Gastrocnemius medialis (tissue), 4 donors: ENCODE results near the gene HDAC6. TPM values are rescaled to one million over a fixed set of nuclear protein-coding genes. Genes with fewer than 3 reads are reported as not detected.

Experiments
- ATAC-seq, 2 donors: fragments of 150-250 bp; one replicate each; pipeline ENCODE4 v1.9.1; 2016
- DNase-seq, 2 donors: peaks; one replicate each; pipeline ENCODE4 v3.0.0-alpha.2; 2019
- H3K27ac ChIP-seq, 4 donors: fragments of 200-600 bp; sonication (generic); 1 replicate in 1 of 4; 2 replicates in 3 of 4; pipeline ENCODE4 v1.5.1; 2016 to 2018; ENCODE audit warnings: mild to moderate bottlenecking in 2 of 4, moderate library complexity in 1 of 4
- H3K27me3 ChIP-seq, 3 donors: fragments of 200-600 bp; sonication (generic) in 2 of 3; 1 replicate in 1 of 3; 2 replicates in 2 of 3; pipeline versions ENCODE4 v1.5.1 to v1.6.0; 2016 to 2019; ENCODE audit warnings: mild to moderate bottlenecking in 1 of 3, moderate library complexity in 1 of 3
- H3K36me3 ChIP-seq, 2 donors: fragments of 200-600 bp; sonication (generic) in 1 of 2; one replicate each; pipeline ENCODE4 v1.5.1; 2017 to 2018
- H3K4me1 ChIP-seq, 2 donors: fragments of 200-600 bp; sonication (generic) in 1 of 2; one replicate each; pipeline ENCODE4 v1.5.1; 2016 to 2017; ENCODE audit warnings: mild to moderate bottlenecking in 2 of 2
- H3K4me3 ChIP-seq, 4 donors: fragments of 200-600 bp; sonication (generic) in 3 of 4; 1 replicate in 1 of 4; 2 replicates in 3 of 4; pipeline ENCODE4 v1.5.1; 2016 to 2019; ENCODE audit warnings: mild to moderate bottlenecking in 2 of 4
- H3K9me3 ChIP-seq, 3 donors: fragments of 200-600 bp; sonication (generic) in 2 of 3; 1 replicate in 1 of 3; 2 replicates in 2 of 3; pipeline ENCODE4 v1.5.1; 2016 to 2019
- POLR2A ChIP-seq, 2 donors: fragments of 450-650 bp; IDR thresholded peaks; one replicate each; pipeline ENCODE4 v1.6.1; 2017; ENCODE audit warnings: antibody characterized with exemption in 2 of 2, mild to moderate bottlenecking in 2 of 2, moderate library complexity in 2 of 2
- in situ Hi-C, 4 donors: fragments of 200-750 bp; cut with MboI; loops; one replicate each; pipeline versions ENCODE4 v1.15.0 to v1.8.0; 2017; ENCODE audit warnings: low sequenced_read_pairs in 4 of 4
- intact Hi-C: fragments of 100-400 bp; cut with DNase I; formaldehyde crosslinking; loops from one replicate; pipeline ENCODE4 v1.15.1; 2023; ENCODE audit warnings: low total_unique reads
- total RNA-seq, 4 donors: library from RNA; depleted of rRNA; stranded (reverse); fragments of >200 nt; gene quantifications; one replicate each; pipeline versions ENCODE4 v1.1.0 to v1.2.3, GENCODE V29; 2016
- TF ChIP-seq, protein P1 (sequence below), 5 experiments: fragments of 450-650 bp in 3 of 5; fragments of 200-600 bp in 2 of 5; sonication (generic) in 2 of 5; IDR thresholded peaks in 4 of 5; conservative IDR thresholded peaks in 1 of 5; 1 replicate in 4 of 5; 2 replicates in 1 of 5; pipeline ENCODE4 v1.5.1; 2016 to 2019; ENCODE audit warnings: antibody characterized with exemption in 5 of 5, mild to moderate bottlenecking in 3 of 5, moderate library complexity in 3 of 5

The HDAC6 gene
- total RNA-seq, 4 donors from 2014 or later: 38.2 to 92.2 (median 61.3) TPM

DNA sequence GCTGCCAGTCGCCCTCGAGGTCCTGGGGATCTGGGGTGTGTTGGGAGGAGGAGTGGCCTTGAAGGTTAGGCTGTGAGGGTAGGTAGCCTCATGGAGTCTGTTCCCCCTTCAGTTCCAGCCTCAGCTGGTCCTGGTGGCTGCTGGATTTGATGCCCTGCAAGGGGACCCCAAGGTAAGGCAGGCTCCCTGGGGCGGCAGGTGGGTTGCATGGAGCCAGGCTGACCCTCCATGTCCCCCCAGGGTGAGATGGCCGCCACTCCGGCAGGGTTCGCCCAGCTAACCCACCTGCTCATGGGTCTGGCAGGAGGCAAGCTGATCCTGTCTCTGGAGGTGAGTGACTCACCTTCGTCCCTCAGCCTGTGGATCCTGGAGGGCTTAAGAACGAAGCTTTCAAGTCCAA, 12.9 kb downstream of the HDAC6 start:
- Histone ChIP-seq H3K27ac (no peak overlapping the region), H3K4me1 (no peaks in the 10 kb centered on the region), H3K9me3 (no peaks in the 10 kb centered on the region), H3K27me3 (no peaks in the 10 kb centered on the region), H3K4me3 (no peak overlapping the region), H3K36me3 (peaks cover 0 to 14% of the 10 kb centered on the region in 2 donors)
- DNase-seq (no peak), ATAC-seq (no peak)
- TF ChIP-seq, protein P1, sequence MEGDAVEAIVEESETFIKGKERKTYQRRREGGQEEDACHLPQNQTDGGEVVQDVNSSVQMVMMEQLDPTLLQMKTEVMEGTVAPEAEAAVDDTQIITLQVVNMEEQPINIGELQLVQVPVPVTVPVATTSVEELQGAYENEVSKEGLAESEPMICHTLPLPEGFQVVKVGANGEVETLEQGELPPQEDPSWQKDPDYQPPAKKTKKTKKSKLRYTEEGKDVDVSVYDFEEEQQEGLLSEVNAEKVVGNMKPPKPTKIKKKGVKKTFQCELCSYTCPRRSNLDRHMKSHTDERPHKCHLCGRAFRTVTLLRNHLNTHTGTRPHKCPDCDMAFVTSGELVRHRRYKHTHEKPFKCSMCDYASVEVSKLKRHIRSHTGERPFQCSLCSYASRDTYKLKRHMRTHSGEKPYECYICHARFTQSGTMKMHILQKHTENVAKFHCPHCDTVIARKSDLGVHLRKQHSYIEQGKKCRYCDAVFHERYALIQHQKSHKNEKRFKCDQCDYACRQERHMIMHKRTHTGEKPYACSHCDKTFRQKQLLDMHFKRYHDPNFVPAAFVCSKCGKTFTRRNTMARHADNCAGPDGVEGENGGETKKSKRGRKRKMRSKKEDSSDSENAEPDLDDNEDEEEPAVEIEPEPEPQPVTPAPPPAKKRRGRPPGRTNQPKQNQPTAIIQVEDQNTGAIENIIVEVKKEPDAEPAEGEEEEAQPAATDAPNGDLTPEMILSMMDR (IDR thresholded peaks at IDR 0.05 in 4 of 5, conservative IDR thresholded peaks at IDR 0.05 in 1 of 5): no peak
- TF ChIP-seq POLR2A (IDR thresholded peaks at IDR 0.05): no peak
- in situ Hi-C loops: loop anchor here in 1 of 4 donors (25.0 kb wide), 1 partner anchor 152 kb away; no protein-coding TSS in a partner anchor
- intact Hi-C loops: no loop called here

- no peaks in the 10 kb centered on the region for H3K4me1 ChIP-seq
- no peak for TF ChIP-seq POLR2A (IDR thresholded peaks at IDR 0.05)
- TF ChIP-seq, protein P1 (IDR thresholded peaks at IDR 0.05 in 4 of 5, conservative IDR thresholded peaks at IDR 0.05 in 1 of 5): no peak
- ATAC-seq (no peak), DNase-seq (no peak)
- intact Hi-C loops (no loop called here), in situ Hi-C loops (loop anchor here in 1 of 4 donors (25.0 kb wide), 1 partner anchor 153 kb away; no protein-coding TSS in a partner anchor)
- H3K4me3 ChIP-seq: no peak overlapping the region
- H3K9me3 ChIP-seq: no peaks in the 10 kb centered on the region
- H3K27me3 ChIP-seq: no peaks in the 10 kb centered on the region
- peaks cover 0 to 14% of the 10 kb centered on the region in 2 donors for H3K36me3 ChIP-seq
- H3K27ac ChIP-seq: no peak overlapping the region
These were observed 13.4 kb downstream of the HDAC6 start for GRCh38 chrX:48815266-48815665.

GRCh38 chrX:48816014-48816810, 14.3 kb downstream of the HDAC6 start:
- TF ChIP-seq, protein P1 (IDR thresholded peaks at IDR 0.05 in 4 of 5, conservative IDR thresholded peaks at IDR 0.05 in 1 of 5): no peak
- TF ChIP-seq POLR2A (IDR thresholded peaks at IDR 0.05): no peak
- Histone ChIP-seq H3K27ac (no peak overlapping the region), H3K9me3 (no peaks in the 10 kb centered on the region), H3K36me3 (peaks cover 0 to 12% of the 10 kb centered on the region in 2 donors), H3K4me3 (no peak overlapping the region), H3K27me3 (no peaks in the 10 kb centered on the region), H3K4me1 (no peaks in the 10 kb centered on the region)
- in situ Hi-C loops (loop anchor here in 1 of 4 donors (25.0 kb wide), 1 partner anchor 154 kb away; no protein-coding TSS in a partner anchor), intact Hi-C loops (no loop called here)
- DNase-seq (no peak), ATAC-seq (no peak)

DNA sequence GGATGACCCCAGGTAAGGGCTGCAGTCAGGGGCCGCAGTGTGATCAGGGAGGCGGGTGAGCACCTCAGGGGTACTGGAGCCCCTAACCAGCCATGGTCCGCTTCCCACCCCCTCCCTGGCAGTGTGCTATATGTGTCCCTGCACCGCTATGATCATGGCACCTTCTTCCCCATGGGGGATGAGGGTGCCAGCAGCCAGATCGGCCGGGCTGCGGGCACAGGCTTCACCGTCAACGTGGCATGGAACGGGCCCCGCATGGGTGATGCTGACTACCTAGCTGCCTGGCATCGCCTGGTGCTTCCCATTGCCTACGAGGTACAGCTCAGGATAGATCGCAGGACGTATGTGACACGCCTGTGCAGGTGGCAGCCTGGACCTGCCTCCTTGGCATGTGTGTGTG, 16.2 kb downstream of the HDAC6 start:
- intact Hi-C loops (no loop called here), in situ Hi-C loops (loop anchor here in 1 of 4 donors (25.0 kb wide), 1 partner anchor 156 kb away; no protein-coding TSS in a partner anchor)
- no peak overlapping the region for H3K4me3 ChIP-seq
- no peak overlapping the region for H3K27ac ChIP-seq
- no peaks in the 10 kb centered on the region for H3K4me1 ChIP-seq
- H3K27me3 ChIP-seq: no peaks in the 10 kb centered on the region
- ATAC-seq (no peak), DNase-seq (no peak)
- H3K36me3 ChIP-seq: peaks cover 0 to 4% of the 10 kb centered on the region in 2 donors
- no peaks in the 10 kb centered on the region for H3K9me3 ChIP-seq
- TF ChIP-seq, protein P1 (IDR thresholded peaks at IDR 0.05 in 4 of 5, conservative IDR thresholded peaks at IDR 0.05 in 1 of 5): no peak
- no peak for TF ChIP-seq POLR2A (IDR thresholded peaks at IDR 0.05)
